Activated effector memory CD4-positive, alpha-beta T cell treated with Interleukin-2 at 50 U/mL for 16 hours (primary cell): ENCODE results near the gene NLRC4.
"Not testable (repeated sequence)": the region's sequence is repeated elsewhere in the genome, so short reads cannot be mapped to it uniquely, and the experiment has no call there.

ENCODE experiments used
- DNase-seq: peaks from one replicate; pipeline ENCODE4 v3.0.0-alpha.2; 2020

NLRC4 gene

GRCh38 chr2:32264422-32265105 is at the start of gene NLRC4:
TSS of gene NLRC4 (minus strand) at chr2:32264886. CDS start at chr2:32256775, 8,111 bp downstream.
- no peak for DNase-seq

GRCh38 chr2:32310577-32310976 is 45.9 kb upstream of the NLRC4 start:
- no peak for DNase-seq

DNA sequence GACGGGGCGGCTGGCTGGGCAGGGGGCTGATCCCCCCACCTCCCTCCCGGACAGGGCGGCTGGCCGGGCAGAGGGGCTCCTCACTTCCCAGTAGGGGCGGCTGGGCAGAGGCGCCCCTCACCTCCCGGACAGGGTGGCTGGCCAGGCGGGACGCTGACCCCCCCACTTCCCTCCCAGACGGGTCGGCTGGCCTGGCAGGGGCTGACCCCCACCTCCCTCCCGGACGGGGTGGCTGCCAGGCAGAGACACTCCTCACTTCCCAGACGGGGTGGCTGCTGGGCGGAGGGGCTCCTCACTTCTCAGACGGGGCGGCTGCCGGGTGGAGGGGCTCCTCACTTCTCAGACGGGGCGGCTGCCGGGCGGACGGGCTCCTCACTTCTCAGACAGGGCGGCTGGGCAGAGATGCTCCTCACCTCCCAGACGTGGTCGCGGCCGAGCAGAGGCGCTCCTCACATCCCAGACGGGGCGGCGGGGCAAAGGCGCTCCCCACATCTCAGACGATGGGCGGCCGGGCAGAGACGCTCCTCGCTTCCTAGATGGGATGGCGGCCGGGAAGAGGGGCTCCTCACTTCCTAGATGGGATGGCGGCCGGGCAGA is 29.4 kb upstream of the NLRC4 start:
- not testable (repeated sequence) for DNase-seq

DNA sequence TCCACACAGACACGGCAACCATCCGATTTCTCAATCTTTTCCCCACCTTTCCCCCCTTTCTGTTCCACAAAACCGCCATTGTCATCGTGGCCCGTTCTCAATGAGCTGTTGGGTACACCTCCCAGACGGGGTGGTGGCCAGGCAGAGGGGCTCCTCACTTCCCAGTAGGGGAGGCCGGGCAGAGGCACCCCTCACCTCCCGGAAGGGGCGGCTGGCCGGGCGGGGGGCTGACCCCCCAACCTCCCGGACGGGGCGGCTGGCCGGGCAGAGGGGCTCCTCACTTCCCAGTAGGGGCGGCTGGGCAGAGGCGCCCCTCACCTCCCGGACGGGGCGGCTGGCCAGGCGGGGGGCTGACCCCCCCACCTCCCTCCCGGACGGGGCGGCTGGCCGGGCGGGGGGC is 28.8 kb upstream of the NLRC4 start:
- not testable (repeated sequence) for DNase-seq

GRCh38 chr2:32291746-32292145 is 27.1 kb upstream of the NLRC4 start:
- DNase-seq = no peak

GRCh38 chr2:32290000-32290339 is 25.3 kb upstream of the NLRC4 start:
- DNase-seq = no peak

DNA sequence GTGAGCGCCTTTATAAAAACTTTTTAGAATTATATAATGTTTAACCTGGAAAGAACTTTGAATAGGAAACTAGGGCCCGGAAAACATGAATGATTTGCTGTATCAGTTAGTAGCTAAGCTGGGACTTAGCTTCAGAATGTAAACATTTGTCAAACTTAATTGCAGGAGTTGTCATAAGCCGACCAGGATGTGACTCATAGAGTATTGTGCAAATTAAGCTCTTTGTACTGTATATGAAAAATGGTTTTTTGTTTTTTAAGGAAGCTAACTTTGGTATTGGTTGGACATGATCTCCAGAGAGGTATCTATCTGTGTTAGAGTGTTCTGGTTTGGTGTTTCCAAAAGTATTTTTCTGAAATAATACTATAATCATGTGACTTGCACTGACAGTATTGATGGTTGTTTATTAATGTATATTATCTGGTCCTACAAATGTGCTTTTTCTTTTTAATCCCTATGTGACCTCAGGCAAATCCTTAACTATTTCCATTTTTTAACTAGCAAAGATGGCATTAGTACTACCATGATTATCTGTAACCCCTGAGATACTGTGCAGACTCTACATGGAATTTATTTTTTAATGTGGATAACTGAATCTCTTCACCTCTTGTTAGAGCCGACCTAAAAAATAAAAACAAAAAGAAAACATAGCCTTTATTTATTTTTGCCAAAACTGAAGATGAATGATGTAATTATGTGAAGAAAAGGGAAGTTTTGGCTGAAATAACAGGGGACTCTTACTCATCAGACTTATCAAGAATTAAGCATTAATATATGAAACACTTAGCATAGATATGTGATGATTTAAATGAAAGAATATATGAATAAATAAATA is 24.7 kb upstream of the NLRC4 start:
- DNase-seq = no peak

DNA sequence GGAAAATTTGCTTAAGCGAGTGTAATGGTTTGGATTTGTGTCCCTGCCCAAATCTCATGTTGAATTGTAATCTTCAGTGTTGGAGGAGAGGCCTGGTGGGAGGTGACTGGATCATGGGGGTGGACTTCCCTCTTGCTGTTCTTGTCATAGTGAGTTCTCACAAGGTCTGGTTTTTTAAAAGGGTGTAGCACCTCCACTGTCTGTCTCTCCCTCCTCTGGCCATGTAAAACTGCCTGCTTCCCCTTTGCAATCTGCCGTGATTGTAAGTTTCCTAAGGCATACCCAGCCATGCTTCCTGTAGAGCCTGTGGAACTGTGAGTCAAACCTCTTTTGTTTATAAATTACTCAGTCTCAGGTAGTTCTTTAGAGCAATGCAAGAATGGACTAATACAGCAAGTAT is 19.6 kb upstream of the NLRC4 start:
- no peak for DNase-seq

GRCh38 chr2:32278478-32278853 is 13.8 kb upstream of the NLRC4 start:
- no peak for DNase-seq

DNA sequence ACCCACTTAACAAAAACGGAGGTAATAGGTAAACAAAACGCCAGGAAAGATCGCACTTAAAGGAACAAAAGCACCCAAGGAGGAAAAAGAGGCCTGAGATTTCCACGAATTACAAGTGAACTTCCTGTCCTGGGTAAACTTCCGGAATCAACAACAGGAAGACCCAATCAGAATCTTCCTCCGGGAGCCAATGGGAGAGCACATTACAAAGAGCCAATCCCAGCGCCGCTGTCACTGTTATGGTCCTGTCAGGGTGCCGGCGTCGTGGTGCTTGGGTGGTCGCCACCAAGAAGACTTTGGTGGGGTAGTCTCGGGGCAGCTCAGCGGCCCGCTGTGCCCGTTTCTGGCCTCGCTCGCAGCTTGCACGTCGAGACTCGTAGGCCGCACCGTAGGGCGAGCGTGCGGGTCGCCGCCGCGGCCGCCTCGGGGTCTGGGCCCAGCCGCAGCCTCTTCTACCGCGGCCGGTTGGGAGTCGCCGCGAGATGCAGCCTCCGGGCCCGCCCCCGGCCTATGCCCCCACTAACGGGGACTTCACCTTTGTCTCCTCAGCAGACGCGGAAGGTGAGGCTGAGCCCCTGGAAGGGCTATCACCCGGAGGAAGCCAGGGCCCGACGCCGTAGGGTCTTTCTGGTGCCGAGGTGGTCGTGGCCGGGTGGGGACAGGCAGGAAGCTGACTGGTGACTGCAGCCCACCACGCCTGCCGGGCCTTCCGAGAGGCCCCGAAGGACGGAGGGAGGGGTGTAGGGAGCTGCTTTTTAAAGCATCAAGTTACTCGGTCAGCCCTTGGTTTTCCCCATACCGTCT is 13.2 kb upstream of the NLRC4 start, which contains the start of gene YIPF4:
YIPF4 (plus strand) TSS at position 231 of the 804 bp plus-strand sequence; CDS start at position 483, 252 bp downstream.
- peak; percentile 82 for DNase-seq

GRCh38 chr2:32277363-32277673 is 12.6 kb upstream of the NLRC4 start:
- no peak for DNase-seq

DNA sequence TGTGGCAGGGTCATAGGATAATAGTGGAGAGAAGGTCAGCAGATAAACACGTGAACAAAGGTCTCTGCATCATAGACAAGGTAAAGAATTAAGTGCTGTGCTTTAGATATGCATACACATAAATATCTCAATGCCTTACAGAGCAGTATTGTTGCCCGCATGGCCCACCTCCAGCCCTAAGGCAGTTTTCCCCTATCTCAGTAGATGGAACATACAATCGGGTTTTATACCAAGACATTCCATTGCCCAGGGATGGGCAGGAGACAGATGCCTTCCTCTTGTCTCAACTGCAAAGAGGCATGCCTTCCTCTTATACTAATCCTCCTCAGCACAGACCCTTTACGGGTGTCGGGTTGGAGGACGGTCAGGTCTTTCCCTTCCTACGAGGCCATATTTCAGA is 11.1 kb upstream of the NLRC4 start:
- not testable (repeated sequence) for DNase-seq

GRCh38 chr2:32274289-32274688 is 9.6 kb upstream of the NLRC4 start:
- DNase-seq = no peak

- no peak for DNase-seq
Observed at GRCh38 chr2:32272279-32272678, 7.6 kb upstream of the NLRC4 start.

GRCh38 chr2:32271063-32271462 is 6.4 kb upstream of the NLRC4 start:
- DNase-seq = no peak

DNA sequence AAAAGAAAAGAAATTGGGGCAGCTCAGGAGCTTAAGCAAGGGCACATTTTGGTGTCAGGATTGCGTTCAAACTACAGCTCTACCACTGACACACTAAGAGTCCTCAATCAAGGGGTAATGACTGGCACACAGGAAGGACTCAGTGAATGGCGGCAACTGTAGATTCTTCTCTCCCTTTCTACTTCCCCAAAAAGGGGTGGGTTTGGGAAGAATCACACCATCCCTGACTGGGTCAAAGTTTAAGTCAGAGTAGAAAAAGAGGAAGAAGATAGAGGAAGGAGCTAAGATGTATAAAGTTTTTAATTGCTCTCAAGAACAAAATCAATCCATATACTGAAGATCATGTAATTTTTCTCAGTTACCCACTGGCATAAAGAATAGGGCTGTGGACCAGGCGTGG is 2.6 kb downstream of the NLRC4 start:
- no peak for DNase-seq

GRCh38 chr2:32260376-32260775 is 4.3 kb downstream of the NLRC4 start:
- no peak for DNase-seq

DNA sequence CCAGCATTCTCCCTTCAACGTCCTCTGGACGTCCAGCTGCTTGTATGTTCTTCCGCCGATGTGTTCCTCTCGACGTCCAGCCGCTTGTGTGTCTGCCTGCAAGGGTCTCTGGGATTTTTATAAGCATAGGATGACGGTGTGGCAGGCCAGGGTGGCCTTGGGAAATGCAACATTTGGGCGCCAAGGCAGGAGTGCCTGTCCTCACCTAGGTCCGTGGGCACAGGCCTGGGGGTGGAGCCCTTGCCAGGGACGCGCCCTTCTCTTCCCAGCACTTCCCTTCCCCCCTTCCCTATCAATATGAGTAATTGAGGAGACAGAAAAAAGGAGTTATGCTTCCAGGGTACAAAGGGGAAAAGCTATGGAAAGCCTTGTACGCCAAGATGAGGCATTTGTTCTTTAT is 6.4 kb downstream of the NLRC4 start:
- no peak for DNase-seq

DNA sequence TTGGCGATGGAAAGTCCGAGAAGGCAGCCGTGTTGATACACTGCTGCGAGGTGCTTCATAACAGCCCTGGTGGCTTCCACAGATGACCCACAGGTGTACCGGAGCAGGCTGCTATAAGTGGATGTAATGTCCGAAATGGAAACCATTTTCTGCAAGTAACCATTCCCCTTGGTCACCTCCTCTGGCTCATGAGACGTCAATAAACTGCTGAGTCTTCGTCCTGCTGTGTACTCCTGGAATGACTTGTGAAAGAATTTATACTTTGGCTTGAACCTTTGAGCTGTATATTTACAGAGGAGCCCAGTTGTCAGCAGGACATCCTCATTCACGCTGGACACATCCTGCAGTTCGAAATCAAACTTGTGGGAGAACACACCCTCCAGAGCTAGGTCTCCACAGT is 14.4 kb downstream of the NLRC4 start:
- DNase-seq = no peak

- no peak for DNase-seq
Observed at GRCh38 chr2:32249731-32250236, 14.9 kb downstream of the NLRC4 start.

DNA sequence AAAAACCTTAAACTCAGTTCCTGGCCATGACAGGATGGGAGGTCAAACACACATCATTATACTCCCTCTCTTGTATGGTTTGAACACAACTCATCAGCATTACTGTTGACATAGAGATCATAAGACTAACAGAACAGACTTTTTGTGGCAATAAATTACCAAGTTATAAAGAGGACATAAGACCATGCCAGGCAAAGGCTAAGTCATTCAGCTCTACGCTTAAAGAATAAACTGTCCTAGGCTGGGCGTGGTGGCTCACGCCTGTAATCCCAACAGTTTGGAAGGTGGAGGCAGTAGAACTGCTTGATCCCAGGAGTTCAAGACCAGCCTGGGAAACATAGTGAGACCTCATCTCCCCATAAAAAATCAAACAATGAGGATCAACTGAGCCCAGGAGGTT is 16.4 kb downstream of the NLRC4 start:
- DNase-seq = no peak

DNA sequence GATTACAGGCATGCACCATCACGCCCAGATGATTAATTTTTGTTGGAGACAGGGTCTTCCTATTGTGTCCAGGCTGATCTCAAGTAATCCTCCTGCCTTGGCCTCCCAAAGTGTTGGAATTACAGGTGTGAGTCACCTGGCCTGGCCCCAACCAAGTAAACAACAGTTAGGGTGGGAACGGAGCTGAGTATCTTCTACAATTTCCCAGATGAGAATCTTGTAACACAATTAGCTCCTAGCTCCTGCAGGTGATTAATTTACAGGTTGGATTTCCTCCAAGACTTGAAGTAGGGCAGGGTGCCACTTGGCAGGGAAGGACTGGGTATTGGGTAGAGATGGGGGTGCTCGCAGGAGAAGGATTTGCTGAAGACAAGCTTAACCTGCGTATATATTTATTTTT is 17.8 kb downstream of the NLRC4 start:
- DNase-seq = no peak

DNA sequence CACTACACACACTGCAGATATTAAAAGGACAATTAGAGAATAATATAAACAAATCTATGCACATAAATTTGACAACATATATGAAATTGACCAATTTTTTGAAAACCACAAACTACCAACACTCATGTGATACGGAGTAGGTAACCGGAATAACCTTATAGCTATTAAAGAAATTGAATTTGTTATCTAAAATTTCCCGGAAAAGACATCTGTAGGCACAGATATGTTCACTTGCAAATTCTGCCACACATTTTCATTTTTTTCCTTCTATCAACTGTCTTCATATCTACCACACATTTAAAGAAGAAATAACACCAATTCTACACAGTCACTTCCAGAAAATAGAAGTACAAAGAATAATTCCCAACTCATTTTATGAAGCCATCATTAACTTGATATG is 22.4 kb downstream of the NLRC4 start:
- DNase-seq = no peak
